HK-2 (cell line): ENCODE data around the gene PPIC.
A peak's percentile ranks its signal among the peaks of the same experiment; 100 is the strongest.
"Not testable (repeated sequence)": the region's sequence is repeated elsewhere in the genome, so short reads cannot be mapped to it uniquely, and the experiment has no call there.

Experiments used
- DNase-seq: peaks from one replicate; pipeline ENCODE4 v3.0.0-alpha.2; 2018; ENCODE audit not compliant: unreplicated experiment

The PPIC gene

GRCh38 chr5:123007754-123008153, 28.8 kb downstream of the PPIC start:
- DNase-seq: no peak

- DNase-seq: peak; percentile 7
Measured at GRCh38 chr5:123007182-123007581, 29.3 kb downstream of the PPIC start.

- no peak for DNase-seq
Measured at GRCh38 chr5:123001808-123002207, 34.7 kb downstream of the PPIC start.

- no peak for DNase-seq
Measured at GRCh38 chr5:123000731-123001130, 35.8 kb downstream of the PPIC start.

GRCh38 chr5:122999947-123000563, 36.5 kb downstream of the PPIC start:
- no peak for DNase-seq

- DNase-seq: no peak
Measured at GRCh38 chr5:122997294-122997693, 39.2 kb downstream of the PPIC start.

- DNase-seq: no peak
Measured at GRCh38 chr5:122996091-122996490, 40.4 kb downstream of the PPIC start.

- DNase-seq: no peak
Measured at GRCh38 chr5:122985954-122986721, 50.4 kb downstream of the PPIC start.

- DNase-seq: no peak
Measured at GRCh38 chr5:122985006-122985700, 51.4 kb downstream of the PPIC start.

GRCh38 chr5:122984425-122984824, 52.1 kb downstream of the PPIC start:
- DNase-seq: no peak

GRCh38 chr5:122982376-122982775, 54.1 kb downstream of the PPIC start:
- DNase-seq: no peak

GRCh38 chr5:122981846-122982245, 54.7 kb downstream of the PPIC start:
- DNase-seq: no peak

- no peak for DNase-seq
Measured at GRCh38 chr5:122978644-122979297, 57.8 kb downstream of the PPIC start.

- DNase-seq: no peak
Measured at GRCh38 chr5:122978068-122978467, 58.5 kb downstream of the PPIC start.

- DNase-seq: no peak
Measured at GRCh38 chr5:122977319-122977718, 59.2 kb downstream of the PPIC start.

- not testable (repeated sequence) for DNase-seq
Measured at GRCh38 chr5:122974251-122974650, 62.3 kb downstream of the PPIC start.

GRCh38 chr5:122973759-122974158, 62.8 kb downstream of the PPIC start:
- DNase-seq: not testable (repeated sequence)
